Measurements from ENCODE around the gene CYP27C1.

CYP27C1 gene

DNA sequence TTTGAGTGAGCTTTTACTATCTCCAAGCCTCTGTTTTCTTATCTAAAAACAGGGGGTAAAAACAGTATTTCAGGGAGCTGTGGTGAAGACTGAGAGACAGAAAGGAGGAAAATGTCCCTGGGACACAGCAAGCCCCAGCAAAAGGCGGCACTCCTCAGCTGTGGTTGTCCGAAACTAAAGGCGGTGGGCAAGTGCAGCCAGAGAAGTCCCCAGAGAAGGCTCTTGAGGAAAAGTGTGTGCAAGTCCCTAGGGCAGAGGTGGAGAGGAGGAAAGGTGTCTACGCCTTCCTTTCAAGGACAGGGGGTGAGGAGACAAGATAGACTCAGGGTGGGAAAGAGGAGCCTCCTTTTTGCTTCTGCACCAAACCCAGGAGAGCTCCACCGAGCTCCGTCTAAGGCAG, 45.5 kb downstream of the CYP27C1 start:
- H3K9ac ChIP-seq: no peak overlapping the region
- TF ChIP-seq CTCF (IDR thresholded peaks at IDR 0.05): no peak
- no peaks in the 10 kb centered on the region for H3K4me1 ChIP-seq

DNA sequence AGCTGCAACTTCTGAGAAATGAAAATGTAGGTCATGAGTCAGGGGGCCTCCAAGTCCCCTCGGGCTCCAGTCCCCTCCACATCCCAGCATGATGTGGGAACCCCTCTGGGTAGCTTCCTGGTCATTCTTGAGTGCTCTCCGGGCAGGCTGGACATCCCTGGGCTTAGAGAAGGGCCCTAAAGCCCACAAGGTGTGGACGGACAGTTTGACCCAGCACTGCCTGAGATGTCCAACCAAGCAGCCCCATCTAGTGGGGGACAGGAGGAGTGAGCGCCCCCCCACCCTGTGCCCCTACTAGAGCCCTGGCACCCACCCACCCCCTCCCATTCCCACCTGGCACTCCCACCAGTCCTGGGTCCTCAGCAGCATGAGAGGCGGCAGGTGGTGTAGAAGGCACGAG, 46.0 kb downstream of the CYP27C1 start:
- no peak for TF ChIP-seq CTCF (IDR thresholded peaks at IDR 0.05)
- H3K4me1 ChIP-seq: peaks cover 1% of the 10 kb centered on the region

More for the DNA sequence above, 45.5 kb downstream of the CYP27C1 start:
- Histone ChIP-seq H3K4me3 (ENCODE audit: low read depth, low read length) (no peak overlapping the region), H3K27ac (no peak overlapping the region), H3K36me3 (ENCODE audit: control insufficient read depth, insufficient read depth, low read length) (no peaks in the 10 kb centered on the region), H3K79me2 (no peaks in the 10 kb centered on the region), H3K4me2 (ENCODE audit: low read length) (no peak overlapping the region), H2AFZ (no peak overlapping the region), H3K9me3 (ENCODE audit: control insufficient read depth, low read length) (no peaks in the 10 kb centered on the region), H3K27me3 (ENCODE audit: control insufficient read depth, insufficient read depth, low read length) (no peaks in the 10 kb centered on the region)

DNA sequence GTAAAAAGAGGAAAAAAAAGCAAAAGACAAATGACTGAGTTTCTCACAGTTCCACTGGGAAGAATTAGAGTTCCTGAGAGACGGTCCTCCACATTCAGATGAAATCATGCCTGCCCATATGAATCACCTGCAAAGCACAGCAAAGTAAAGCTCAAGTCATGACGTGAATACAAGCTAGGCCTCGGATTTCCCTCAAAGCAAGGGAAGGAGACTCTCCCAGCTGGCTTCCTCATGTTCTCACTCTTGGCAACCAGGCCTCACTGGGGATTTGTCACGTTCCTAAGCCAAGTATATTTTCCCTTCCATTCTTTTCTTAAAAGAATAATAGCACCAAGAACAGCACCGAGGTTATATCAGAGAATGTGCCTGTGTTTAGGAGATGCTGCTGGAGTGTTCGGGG, 47.0 kb downstream of the CYP27C1 start:
- H3K4me3 ChIP-seq (ENCODE audit: low read depth, low read length): no peak overlapping the region
- no peak overlapping the region for H3K27ac ChIP-seq
- H3K4me2 ChIP-seq (ENCODE audit: low read length): no peak overlapping the region
- no peak overlapping the region for H3K9ac ChIP-seq
- peaks cover 2% of the 10 kb centered on the region for H3K4me1 ChIP-seq
- H2AFZ ChIP-seq: no peak overlapping the region
- H3K27me3 ChIP-seq (ENCODE audit: control insufficient read depth, insufficient read depth, low read length): no peaks in the 10 kb centered on the region
- no peak for TF ChIP-seq CTCF (IDR thresholded peaks at IDR 0.05)
- H3K36me3 ChIP-seq (ENCODE audit: control insufficient read depth, insufficient read depth, low read length): no peaks in the 10 kb centered on the region
- H3K79me2 ChIP-seq: no peaks in the 10 kb centered on the region
- no peaks in the 10 kb centered on the region for H3K9me3 ChIP-seq (ENCODE audit: control insufficient read depth, low read length)

More for the DNA sequence above, 46.0 kb downstream of the CYP27C1 start:
- Histone ChIP-seq H3K27me3 (ENCODE audit: control insufficient read depth, insufficient read depth, low read length) (no peaks in the 10 kb centered on the region), H3K36me3 (ENCODE audit: control insufficient read depth, insufficient read depth, low read length) (no peaks in the 10 kb centered on the region), H3K79me2 (no peaks in the 10 kb centered on the region), H3K9ac (no peak overlapping the region), H3K4me2 (ENCODE audit: low read length) (no peak overlapping the region), H3K9me3 (ENCODE audit: control insufficient read depth, low read length) (no peaks in the 10 kb centered on the region), H2AFZ (no peak overlapping the region), H3K27ac (no peak overlapping the region), H3K4me3 (ENCODE audit: low read depth, low read length) (no peak overlapping the region)

DNA sequence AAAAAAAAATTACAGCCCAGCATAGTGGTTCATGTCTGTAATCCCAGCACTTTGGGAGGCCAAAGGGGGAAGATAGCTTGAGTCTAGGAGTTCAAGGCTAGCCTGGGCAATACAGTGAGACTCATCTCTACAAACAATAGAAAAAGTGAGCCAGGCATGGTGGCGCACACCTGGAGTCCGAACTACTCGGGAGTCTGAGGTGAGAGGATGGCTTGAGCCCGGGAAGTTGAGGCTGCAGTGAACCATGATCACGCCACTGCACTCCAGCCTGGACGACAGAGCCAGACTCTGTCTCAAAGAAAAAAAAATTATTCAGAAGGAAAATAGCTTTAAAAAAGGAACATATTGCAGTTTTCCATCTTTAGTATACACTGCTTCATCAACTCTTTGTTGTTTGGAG, 47.8 kb downstream of the CYP27C1 start:
- Histone ChIP-seq H3K4me1 (peaks cover 2% of the 10 kb centered on the region), H3K9ac (no peak overlapping the region), H3K27ac (no peak overlapping the region), H3K4me3 (ENCODE audit: low read depth, low read length) (no peak overlapping the region), H3K79me2 (no peaks in the 10 kb centered on the region), H3K36me3 (ENCODE audit: control insufficient read depth, insufficient read depth, low read length) (no peaks in the 10 kb centered on the region), H3K9me3 (ENCODE audit: control insufficient read depth, low read length) (no peaks in the 10 kb centered on the region), H3K27me3 (ENCODE audit: control insufficient read depth, insufficient read depth, low read length) (no peaks in the 10 kb centered on the region), H2AFZ (no peak overlapping the region), H3K4me2 (ENCODE audit: low read length) (no peak overlapping the region)
- no peak for TF ChIP-seq CTCF (IDR thresholded peaks at IDR 0.05)

DNA sequence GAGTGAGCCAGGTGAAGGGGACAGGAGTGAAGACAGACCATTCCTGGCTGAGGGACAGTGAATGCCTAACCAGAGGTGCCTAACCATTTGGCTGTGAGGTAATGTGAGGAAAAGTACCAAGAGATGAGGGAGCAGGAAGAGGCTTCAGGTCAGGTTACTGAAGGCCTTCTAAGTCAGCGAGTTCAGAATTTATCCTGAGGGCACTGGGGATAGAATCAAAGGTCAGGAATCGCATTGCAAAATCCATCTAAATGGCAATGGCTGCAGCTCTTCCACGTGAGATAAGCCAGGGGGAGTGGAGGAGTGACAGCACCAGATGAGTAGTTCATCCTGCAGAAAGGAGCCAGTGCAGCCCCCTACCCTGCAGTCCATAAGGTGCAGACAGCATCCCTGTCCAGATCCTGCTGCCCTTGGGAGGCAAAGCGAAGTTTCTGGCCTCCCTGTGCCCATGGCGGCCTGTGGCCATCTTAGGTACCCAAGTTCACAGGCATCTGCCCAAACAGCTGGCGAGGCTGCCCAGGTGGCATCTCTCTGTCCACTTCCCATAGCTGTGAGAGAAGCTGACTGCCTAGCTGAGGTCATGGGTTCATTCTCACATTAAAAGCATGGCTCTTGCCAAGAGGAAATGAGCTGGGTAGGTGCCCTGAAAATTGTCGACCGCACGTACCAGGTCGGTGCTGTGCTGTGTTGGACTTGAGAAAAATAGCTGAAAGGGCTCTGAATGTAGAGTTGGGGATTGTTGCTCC, 49.5 kb downstream of the CYP27C1 start:
- peaks cover 2% of the 10 kb centered on the region for H3K4me1 ChIP-seq
- no peaks in the 10 kb centered on the region for H3K79me2 ChIP-seq
- H3K27ac ChIP-seq: no peak overlapping the region
- H3K4me2 ChIP-seq (ENCODE audit: low read length): no peak overlapping the region
- no peak overlapping the region for H3K4me3 ChIP-seq (ENCODE audit: low read depth, low read length)
- no peaks in the 10 kb centered on the region for H3K36me3 ChIP-seq (ENCODE audit: control insufficient read depth, insufficient read depth, low read length)
- H3K9ac ChIP-seq: no peak overlapping the region
- H3K27me3 ChIP-seq (ENCODE audit: control insufficient read depth, insufficient read depth, low read length): no peaks in the 10 kb centered on the region
- TF ChIP-seq CTCF (IDR thresholded peaks at IDR 0.05): no peak
- H3K9me3 ChIP-seq (ENCODE audit: control insufficient read depth, low read length): no peaks in the 10 kb centered on the region
- H2AFZ ChIP-seq: no peak overlapping the region
